GM18517 (cell line): ENCODE measurements around the gene FRAS1.
"Not testable (repeated sequence)": the region's sequence is repeated elsewhere in the genome, so short reads cannot be mapped to it uniquely, and the experiment has no call there.

Source experiments
- ATAC-seq: cut with Tn5 transposase; IDR thresholded peaks from one replicate; pipeline ENCODE4 v1.9.1; 2021; ENCODE audit warnings: mild to moderate bottlenecking, moderate library complexity; ENCODE audit not compliant: unreplicated experiment

The FRAS1 gene

GRCh38 chr4:78099058-78099457, 41.9 kb downstream of the FRAS1 start:
- no peak for ATAC-seq

GRCh38 chr4:78100060-78100459, 42.9 kb downstream of the FRAS1 start:
- ATAC-seq, result no peak

GRCh38 chr4:78119698-78120097, 62.6 kb downstream of the FRAS1 start:
- ATAC-seq, result no peak

GRCh38 chr4:78120144-78120880, 63.2 kb downstream of the FRAS1 start:
- no peak for ATAC-seq

- ATAC-seq, result no peak
Observed at GRCh38 chr4:78121338-78121904, 64.3 kb downstream of the FRAS1 start.

GRCh38 chr4:78125834-78126331, 68.8 kb downstream of the FRAS1 start:
- ATAC-seq, result not testable (repeated sequence)

- no peak for ATAC-seq
Observed at GRCh38 chr4:78129383-78130108, 72.4 kb downstream of the FRAS1 start.

GRCh38 chr4:78131403-78131802, 74.3 kb downstream of the FRAS1 start:
- no peak for ATAC-seq

- no peak for ATAC-seq
Observed at GRCh38 chr4:78136109-78137081, 79.3 kb downstream of the FRAS1 start.

GRCh38 chr4:78137532-78137931, 80.4 kb downstream of the FRAS1 start:
- ATAC-seq, result no peak

- no peak for ATAC-seq
Observed at GRCh38 chr4:78138252-78138651, 81.1 kb downstream of the FRAS1 start.

GRCh38 chr4:78143634-78144033, 86.5 kb downstream of the FRAS1 start:
- no peak for ATAC-seq

GRCh38 chr4:78145008-78145407, 87.9 kb downstream of the FRAS1 start:
- no peak for ATAC-seq

- no peak for ATAC-seq
Observed at GRCh38 chr4:78145622-78146021, 88.5 kb downstream of the FRAS1 start.

GRCh38 chr4:78149751-78150542, 92.8 kb downstream of the FRAS1 start:
- no peak for ATAC-seq

GRCh38 chr4:78150543-78150864, 93.4 kb downstream of the FRAS1 start:
- ATAC-seq, result no peak

GRCh38 chr4:78152795-78153194, 95.7 kb downstream of the FRAS1 start:
- no peak for ATAC-seq

- ATAC-seq, result no peak
Observed at GRCh38 chr4:78154972-78155590, 98.0 kb downstream of the FRAS1 start.

GRCh38 chr4:78155616-78156105, 98.5 kb downstream of the FRAS1 start:
- no peak for ATAC-seq
